ENCODE results near the gene OCRL.

The OCRL gene

DNA sequence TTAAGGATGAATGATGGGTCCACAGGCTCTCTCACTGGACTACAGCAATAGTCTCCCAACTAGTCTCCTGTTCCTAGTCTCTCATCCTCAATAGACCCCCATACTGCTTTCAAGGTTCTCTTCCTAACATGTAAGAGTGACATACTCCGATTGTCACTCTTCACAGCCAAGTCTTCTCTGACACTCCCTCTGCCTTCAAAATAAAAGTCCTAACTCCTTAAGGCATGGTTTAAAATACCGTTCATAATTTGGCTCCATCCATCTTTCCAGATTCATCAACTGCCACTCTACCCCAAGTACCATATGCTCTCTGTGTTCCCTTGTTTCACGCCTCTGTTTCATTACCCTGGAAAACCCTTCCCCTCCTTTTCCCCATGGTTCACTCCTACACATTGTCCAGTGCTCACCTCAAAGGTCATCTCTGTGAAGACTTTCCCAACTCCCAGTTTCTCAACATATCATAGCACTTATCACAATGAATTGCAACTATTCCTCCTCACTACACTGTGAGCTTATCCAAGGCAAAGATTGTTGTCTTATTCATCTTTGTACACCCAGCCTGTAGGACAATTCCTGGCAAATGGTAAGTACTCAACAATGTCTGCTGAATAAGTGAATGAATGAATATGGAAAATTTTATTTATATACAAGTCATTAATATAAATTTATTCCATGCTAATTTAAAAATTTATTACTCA lies 42.8 kb upstream of the OCRL start:
- TF ChIP-seq SPI1 (IDR thresholded peaks at IDR 0.05; ENCODE audit: borderline replicate concordance, low read depth) (no peak), POLR2AphosphoS5 (IDR thresholded peaks at IDR 0.05; ENCODE audit: low read depth) (no peak), GABPA (IDR thresholded peaks at IDR 0.05; ENCODE audit: low read depth) (no peak)
- TF ChIP-seq, protein P1, sequence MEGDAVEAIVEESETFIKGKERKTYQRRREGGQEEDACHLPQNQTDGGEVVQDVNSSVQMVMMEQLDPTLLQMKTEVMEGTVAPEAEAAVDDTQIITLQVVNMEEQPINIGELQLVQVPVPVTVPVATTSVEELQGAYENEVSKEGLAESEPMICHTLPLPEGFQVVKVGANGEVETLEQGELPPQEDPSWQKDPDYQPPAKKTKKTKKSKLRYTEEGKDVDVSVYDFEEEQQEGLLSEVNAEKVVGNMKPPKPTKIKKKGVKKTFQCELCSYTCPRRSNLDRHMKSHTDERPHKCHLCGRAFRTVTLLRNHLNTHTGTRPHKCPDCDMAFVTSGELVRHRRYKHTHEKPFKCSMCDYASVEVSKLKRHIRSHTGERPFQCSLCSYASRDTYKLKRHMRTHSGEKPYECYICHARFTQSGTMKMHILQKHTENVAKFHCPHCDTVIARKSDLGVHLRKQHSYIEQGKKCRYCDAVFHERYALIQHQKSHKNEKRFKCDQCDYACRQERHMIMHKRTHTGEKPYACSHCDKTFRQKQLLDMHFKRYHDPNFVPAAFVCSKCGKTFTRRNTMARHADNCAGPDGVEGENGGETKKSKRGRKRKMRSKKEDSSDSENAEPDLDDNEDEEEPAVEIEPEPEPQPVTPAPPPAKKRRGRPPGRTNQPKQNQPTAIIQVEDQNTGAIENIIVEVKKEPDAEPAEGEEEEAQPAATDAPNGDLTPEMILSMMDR (IDR thresholded peaks at IDR 0.05; ENCODE audit: insufficient read depth, low read length) = no peak
- TF ChIP-seq, protein P2, sequence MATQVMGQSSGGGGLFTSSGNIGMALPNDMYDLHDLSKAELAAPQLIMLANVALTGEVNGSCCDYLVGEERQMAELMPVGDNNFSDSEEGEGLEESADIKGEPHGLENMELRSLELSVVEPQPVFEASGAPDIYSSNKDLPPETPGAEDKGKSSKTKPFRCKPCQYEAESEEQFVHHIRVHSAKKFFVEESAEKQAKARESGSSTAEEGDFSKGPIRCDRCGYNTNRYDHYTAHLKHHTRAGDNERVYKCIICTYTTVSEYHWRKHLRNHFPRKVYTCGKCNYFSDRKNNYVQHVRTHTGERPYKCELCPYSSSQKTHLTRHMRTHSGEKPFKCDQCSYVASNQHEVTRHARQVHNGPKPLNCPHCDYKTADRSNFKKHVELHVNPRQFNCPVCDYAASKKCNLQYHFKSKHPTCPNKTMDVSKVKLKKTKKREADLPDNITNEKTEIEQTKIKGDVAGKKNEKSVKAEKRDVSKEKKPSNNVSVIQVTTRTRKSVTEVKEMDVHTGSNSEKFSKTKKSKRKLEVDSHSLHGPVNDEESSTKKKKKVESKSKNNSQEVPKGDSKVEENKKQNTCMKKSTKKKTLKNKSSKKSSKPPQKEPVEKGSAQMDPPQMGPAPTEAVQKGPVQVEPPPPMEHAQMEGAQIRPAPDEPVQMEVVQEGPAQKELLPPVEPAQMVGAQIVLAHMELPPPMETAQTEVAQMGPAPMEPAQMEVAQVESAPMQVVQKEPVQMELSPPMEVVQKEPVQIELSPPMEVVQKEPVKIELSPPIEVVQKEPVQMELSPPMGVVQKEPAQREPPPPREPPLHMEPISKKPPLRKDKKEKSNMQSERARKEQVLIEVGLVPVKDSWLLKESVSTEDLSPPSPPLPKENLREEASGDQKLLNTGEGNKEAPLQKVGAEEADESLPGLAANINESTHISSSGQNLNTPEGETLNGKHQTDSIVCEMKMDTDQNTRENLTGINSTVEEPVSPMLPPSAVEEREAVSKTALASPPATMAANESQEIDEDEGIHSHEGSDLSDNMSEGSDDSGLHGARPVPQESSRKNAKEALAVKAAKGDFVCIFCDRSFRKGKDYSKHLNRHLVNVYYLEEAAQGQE (IDR thresholded peaks at IDR 0.05; ENCODE audit: insufficient replicate concordance, low read depth) = no peak
- Histone ChIP-seq H3K27ac (replicated peaks) (no peak overlapping the region), H3K4me3 (replicated peaks; ENCODE audit: insufficient read depth, low read length) (no peak overlapping the region), H3K27me3 (ENCODE audit: insufficient read depth, poor library complexity, severe bottlenecking) (no peaks in the 10 kb centered on the region)
- no peak for DNase-seq (ENCODE audit: low read depth in 1 of 2, low spot score in 1 of 2)

DNA sequence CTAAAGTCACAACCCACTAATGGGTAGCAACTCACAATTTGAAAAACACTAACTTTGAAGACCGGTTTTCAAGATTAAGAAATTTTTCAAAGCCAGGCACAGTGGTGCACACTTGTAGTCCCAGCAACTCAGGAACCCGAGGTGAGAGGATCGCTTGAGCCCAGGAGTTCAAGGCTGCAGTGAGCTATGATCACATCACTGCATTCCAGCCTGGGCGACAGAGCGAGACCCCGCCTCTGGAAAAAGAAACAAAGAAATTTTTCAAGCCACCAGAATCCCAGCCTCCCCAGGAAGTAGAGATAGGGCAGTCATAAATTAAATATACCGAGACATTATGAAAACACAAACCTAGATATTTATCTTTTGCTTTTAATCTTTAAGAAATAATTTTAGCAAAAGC lies 29.7 kb upstream of the OCRL start:
- Histone ChIP-seq H3K27ac (replicated peaks) (no peak overlapping the region), H3K4me3 (replicated peaks; ENCODE audit: insufficient read depth, low read length) (no peak overlapping the region), H3K27me3 (ENCODE audit: insufficient read depth, poor library complexity, severe bottlenecking) (peaks cover 2% of the 10 kb centered on the region)
- TF ChIP-seq, protein P2 (IDR thresholded peaks at IDR 0.05; ENCODE audit: insufficient replicate concordance, low read depth) = no peak
- TF ChIP-seq SPI1 (IDR thresholded peaks at IDR 0.05; ENCODE audit: borderline replicate concordance, low read depth) = no peak
- TF ChIP-seq GABPA (IDR thresholded peaks at IDR 0.05; ENCODE audit: low read depth) = no peak
- TF ChIP-seq, protein P1 (IDR thresholded peaks at IDR 0.05; ENCODE audit: insufficient read depth, low read length) = no peak
- TF ChIP-seq POLR2AphosphoS5 (IDR thresholded peaks at IDR 0.05; ENCODE audit: low read depth) = no peak
- no peak for DNase-seq (ENCODE audit: low read depth in 1 of 2, low spot score in 1 of 2)

DNA sequence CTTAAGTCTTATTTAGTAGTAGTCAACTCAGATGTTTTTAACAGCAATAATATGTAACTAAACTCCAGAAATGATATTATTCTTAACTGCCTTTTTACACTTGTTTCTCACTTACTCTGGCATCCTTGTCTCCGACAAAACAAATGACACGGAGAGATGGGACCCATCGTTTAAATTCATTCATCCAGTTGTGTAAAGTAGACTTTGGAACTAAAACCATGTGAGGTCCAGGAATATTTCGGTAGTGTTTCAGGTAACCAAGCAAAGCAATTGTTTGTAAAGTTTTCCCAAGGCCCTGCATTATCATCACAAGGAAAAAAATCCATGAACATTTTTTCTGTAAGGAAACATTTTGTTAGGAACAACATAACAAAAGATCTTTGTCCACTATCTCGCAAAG lies 28.4 kb upstream of the OCRL start:
- TF ChIP-seq SPI1 (IDR thresholded peaks at IDR 0.05; ENCODE audit: borderline replicate concordance, low read depth) (no peak), GABPA (IDR thresholded peaks at IDR 0.05; ENCODE audit: low read depth) (no peak), POLR2AphosphoS5 (IDR thresholded peaks at IDR 0.05; ENCODE audit: low read depth) (no peak)
- TF ChIP-seq, protein P2 (IDR thresholded peaks at IDR 0.05; ENCODE audit: insufficient replicate concordance, low read depth) = no peak
- no peak overlapping the region for H3K4me3 ChIP-seq (replicated peaks; ENCODE audit: insufficient read depth, low read length)
- no peak for DNase-seq (ENCODE audit: low read depth in 1 of 2, low spot score in 1 of 2)

More for the DNA sequence above, 28.4 kb upstream of the OCRL start:
- peaks cover 4% of the 10 kb centered on the region for H3K27me3 ChIP-seq (ENCODE audit: insufficient read depth, poor library complexity, severe bottlenecking)
- no peak overlapping the region for H3K27ac ChIP-seq (replicated peaks)

All from HL-60 (cell line).